T-helper 2 cell treated with Interferon-gamma antibody and Interleukin-4, amounts not matched to agents 100 ng/mL and 5 ng/mL, for 36 hours (primary cell): ENCODE data around the gene KIAA0040. TPM values are rescaled to one million over a fixed set of nuclear protein-coding genes. Genes with fewer than 3 reads are reported as not detected.

Experiments
- intact Hi-C: fragments of 100-400 bp; cut with micrococcal nuclease; formaldehyde crosslinking; loops from one replicate; pipeline ENCODE4 v1.15.1; 2023
- total RNA-seq: library from RNA; stranded (reverse); gene quantifications from 2 replicates; pipeline ENCODE4 v1.2.3, GENCODE V29; 2022

KIAA0040 gene
- total RNA-seq, 1 donor from 2014 or later = 90.1 TPM

GRCh38 chr1:175173531-175173930, 19.0 kb downstream of the KIAA0040 start:
- intact Hi-C loops = no loop called here

DNA sequence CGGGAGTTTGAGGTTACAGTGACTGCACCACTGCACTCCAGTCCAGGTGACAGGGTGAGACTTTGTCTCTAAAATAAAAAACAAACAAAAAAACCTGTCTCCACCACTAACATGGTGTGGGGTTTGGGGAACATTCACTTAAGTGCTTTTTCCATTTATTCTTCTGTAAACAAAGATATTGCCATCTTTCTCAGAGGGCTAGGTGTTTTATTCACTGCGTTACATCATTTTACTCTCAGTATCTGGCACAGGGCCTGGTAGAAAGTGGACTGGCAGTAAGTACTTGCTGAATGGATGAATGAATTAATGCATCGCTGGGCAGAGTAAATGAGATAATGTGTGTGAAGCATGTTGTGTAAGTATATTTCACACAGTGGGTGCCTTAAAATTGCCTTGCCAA, 20.1 kb downstream of the KIAA0040 start:
- intact Hi-C loops = no loop called here

DNA sequence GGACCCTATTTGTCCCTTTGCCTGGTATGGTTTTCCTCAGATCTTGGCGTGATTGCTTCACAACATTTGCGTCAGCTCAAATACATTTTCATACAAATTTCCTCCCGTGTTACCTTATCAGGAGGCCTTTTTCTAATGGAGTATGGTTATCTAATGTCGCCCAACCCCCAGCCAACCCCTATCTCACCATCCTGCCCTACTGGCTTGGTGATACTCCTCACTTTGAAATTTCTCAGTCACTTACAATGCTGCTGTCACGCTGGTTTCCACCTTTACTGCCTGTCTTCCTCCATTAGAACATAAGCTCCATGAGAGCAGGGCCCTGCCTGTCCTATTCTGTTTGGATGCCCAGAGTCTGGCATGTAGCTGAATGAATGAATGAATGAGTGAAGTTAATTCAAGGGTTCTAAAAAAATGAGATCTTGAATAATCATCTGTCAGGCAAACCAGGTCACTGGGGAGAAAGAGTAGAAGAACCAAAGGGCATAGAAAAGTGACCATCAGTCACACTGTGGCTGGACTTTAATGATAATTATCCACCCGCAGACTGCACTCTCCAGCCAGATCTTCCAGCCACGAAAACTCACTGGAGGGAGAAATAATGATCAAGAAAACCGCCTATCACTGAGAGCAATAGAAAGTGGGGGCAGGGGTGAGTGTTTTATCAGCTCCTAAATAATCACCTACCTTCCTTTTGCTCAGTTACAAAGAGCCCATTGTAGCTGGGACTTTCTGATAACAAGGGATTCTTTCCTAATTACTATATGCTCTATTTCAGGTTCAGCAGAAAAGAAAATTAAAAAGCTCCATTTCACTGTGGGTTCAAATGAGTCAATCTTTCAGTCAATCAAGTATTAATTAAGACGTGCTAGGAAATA, 21.3 kb downstream of the KIAA0040 start:
- intact Hi-C loops = no loop called here

DNA sequence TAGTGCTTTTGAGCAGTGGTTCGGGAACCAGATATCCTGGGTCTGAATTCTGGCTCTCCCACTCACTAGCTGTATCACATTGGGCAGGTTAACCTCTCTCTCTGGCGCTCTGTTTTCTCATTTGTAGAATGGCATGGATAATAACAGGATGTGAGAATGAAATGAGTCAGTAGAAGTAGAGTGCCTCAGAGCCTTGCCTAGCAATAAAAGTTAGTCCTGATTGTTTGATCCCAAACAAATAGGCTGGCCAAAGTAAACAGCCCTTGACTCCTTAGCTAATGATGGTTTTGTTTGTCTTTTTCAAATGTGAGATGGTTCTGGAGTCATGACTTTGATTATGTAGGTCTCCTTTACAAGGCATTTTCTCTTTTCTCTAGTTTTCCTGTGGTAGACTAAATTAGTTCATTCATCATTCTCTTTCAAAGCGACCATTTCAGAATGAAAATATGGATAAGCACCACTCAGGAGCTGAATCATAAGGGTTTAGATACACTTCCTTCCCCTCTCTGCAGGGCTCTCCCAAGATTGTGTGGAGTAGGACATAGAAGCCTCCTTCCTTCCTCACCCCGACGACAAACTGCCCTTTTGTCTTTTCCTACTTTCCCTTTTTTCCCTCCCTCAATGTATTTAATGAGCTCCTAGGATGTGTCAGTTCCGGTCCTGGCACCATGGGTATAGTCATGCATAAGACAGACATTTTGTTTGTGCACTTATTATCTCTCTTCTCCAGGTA, 23.1 kb downstream of the KIAA0040 start:
- intact Hi-C loops = no loop called here

DNA sequence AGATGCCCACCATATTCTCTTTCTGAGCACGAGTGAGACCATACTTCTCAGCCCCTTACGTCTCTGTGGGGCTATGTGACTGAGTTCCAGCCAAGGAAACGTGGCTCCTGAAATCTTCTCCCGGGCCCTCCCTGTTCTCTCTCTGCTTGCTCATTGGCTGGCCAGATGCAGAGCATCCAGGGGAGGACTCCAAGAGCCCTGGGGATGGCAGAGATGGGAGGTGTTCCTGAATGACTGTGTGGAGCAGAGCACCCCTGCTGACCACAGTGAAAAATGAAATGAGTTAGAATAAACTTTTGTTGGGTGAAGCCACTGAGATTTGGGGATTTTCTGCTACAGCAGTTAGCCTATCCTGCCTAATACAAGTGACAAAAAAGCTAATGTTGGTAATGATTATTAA, 23.8 kb downstream of the KIAA0040 start:
- intact Hi-C loops = no loop called here

DNA sequence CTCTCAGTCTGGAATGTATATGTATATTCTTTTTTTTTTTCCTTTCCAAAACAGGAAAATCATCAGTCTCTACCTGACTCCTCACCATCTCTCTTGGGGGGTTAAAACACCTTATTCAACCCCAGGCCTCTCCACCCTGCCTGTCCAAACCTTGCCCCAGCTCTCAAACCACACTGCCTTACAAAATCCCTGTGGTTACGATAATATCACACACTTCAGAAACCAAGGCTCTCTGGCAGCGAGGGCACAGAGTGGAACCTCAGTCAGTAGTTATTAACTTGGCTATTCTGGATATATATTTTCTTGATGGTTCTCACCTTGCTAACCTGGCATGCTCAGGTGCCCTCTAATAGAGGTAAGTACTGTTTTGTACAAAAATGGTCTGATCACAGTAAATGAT, 24.7 kb downstream of the KIAA0040 start:
- intact Hi-C loops = no loop called here

GRCh38 chr1:175166746-175167145, 25.8 kb downstream of the KIAA0040 start:
- intact Hi-C loops = no loop called here

GRCh38 chr1:175164751-175165150, 27.8 kb downstream of the KIAA0040 start:
- intact Hi-C loops = no loop called here

- intact Hi-C loops = no loop called here
Observed at GRCh38 chr1:175163702-175164101, 28.9 kb downstream of the KIAA0040 start.

GRCh38 chr1:175162955-175163354, 29.6 kb downstream of the KIAA0040 start:
- intact Hi-C loops = no loop called here

GRCh38 chr1:175158170-175158591, 34.4 kb downstream of the KIAA0040 start:
- intact Hi-C loops = loop anchor here (10.0 kb wide), 1 partner anchor 597 kb away; no protein-coding TSS in a partner anchor

DNA sequence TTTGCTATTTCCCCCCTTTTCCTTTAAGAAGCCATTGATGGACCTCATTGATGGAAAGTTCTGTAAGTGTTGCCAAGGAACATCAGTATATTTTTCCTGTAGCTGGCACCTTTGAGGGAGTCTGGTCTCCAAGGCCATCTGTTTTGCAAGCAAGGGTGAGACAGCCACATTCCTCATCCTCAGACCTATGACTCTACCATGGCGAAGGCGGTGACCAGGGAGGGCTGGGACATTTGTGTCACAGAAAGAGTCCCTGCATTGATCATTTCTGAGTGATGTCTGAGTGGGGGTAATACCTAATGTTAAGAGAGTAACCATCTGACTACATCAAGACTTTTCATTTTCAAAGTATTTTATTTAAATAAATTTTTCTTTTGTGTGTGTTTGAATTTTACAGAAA, 35.4 kb downstream of the KIAA0040 start:
- intact Hi-C loops = loop anchor here (10.0 kb wide), 1 partner anchor 598 kb away; no protein-coding TSS in a partner anchor

GRCh38 chr1:175155936-175156335, 36.6 kb downstream of the KIAA0040 start:
- intact Hi-C loops = loop anchor here (1.0 to 10.0 kb wide), 4 partner anchors 35 to 599 kb away; no protein-coding TSS in a partner anchor

GRCh38 chr1:175155473-175155856, 37.1 kb downstream of the KIAA0040 start:
- intact Hi-C loops = loop anchor here (1.0 to 10.0 kb wide), 4 partner anchors 36 to 599 kb away; no protein-coding TSS in a partner anchor

GRCh38 chr1:175154629-175155472, 37.7 kb downstream of the KIAA0040 start:
- intact Hi-C loops = loop anchor here (1.0 to 10.0 kb wide), 5 partner anchors 36 to 600 kb away; no protein-coding TSS in a partner anchor

DNA sequence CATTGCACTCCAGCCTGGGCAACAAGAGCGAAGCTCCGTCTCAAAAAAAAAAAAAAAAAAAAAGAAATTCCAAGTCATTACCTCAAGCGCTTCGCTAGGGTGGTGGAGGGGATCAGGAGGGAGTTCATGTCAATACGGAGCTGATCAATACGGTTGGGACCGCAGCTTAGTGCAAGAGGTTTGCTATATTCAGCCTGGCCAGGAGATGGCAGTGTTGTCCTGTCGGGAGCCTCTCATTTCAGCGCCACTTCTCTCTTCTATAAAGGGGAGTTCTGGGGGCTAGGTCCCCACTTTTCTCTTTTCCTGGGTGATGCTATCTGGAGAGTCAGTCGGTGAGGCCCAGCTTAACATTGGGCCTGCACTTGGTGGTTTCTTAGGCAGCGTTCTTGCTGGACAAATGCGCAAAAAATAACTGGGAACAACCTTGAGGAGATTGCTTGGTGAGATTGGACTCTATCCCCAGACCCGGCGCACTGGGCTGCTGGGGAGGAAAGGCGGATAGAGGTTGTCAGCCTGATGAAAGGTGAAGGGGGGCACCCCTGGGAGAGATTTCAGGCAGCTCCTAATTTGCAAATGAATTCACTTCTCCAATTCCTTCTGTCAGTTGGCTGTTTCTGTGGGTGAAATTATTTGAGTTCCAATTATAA, 40.4 kb downstream of the KIAA0040 start:
- intact Hi-C loops = loop anchor here (2.0 to 10.0 kb wide), 3 partner anchors 283 to 603 kb away; no protein-coding TSS in a partner anchor

DNA sequence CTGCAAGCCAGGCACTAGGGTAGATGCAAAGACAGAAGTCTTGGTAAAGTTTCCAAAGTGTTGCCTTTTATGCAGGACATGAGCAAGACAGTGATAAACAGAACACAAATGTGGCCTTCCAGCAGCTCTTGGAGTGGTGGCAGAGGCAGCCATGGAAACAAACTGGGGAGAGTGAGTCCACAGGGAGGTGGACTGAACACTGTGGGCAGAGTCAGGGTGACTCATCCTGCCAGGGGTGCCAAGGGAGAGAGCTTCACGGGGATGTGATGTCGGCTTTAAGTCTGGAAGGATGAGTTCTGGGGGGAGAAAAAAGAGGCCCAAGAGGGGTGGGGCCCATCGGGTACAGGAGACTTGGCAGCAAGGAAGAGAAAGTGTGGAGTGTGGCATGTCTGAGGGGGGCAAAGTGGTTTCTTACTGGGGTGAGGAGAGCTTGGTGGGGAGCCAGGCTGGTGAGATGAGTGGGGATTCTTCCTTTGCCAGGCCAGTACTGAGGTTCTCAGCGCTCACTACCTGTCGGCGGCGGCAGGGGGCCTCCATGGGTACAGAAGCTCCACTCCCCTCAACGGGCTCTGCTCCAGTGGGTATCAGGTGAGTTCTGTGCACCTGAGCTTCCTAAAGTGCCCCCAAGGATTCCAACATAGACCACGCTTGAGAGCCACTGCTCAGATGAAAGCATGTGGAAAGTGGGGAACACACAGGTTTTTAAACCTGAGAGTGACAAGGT, 41.8 kb downstream of the KIAA0040 start:
- intact Hi-C loops = loop anchor here (5.0 to 10.0 kb wide), 2 partner anchors 332 to 604 kb away; no protein-coding TSS in a partner anchor

- intact Hi-C loops = loop anchor here (10.0 kb wide), 1 partner anchor 927 kb away; no protein-coding TSS in a partner anchor
Observed at GRCh38 chr1:175148068-175148467, 44.5 kb downstream of the KIAA0040 start.

DNA sequence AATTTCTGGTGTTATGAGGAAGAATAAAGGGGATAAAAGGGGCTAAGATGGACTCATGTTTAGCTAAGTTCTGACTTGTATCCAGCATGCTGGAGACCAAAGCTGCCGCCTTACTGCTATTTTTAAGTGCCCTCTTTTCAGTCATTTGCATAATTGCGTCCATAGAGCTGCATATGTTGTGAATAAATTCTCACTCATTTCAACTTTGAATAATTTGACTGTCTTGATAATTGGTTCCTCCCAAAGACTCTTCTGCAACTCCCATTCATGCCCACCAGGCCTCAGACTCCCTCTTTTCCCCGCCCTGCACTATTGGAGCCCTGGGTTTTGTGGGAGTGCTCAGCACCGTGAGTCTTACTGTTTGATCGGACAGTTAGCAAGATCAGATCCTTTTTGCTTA, 45.0 kb downstream of the KIAA0040 start:
- intact Hi-C loops = loop anchor here (2.0 to 10.0 kb wide), 2 partner anchors 119 to 927 kb away; no protein-coding TSS in a partner anchor
